Measurements from ENCODE around the gene NRARP.

Gene NRARP

DNA sequence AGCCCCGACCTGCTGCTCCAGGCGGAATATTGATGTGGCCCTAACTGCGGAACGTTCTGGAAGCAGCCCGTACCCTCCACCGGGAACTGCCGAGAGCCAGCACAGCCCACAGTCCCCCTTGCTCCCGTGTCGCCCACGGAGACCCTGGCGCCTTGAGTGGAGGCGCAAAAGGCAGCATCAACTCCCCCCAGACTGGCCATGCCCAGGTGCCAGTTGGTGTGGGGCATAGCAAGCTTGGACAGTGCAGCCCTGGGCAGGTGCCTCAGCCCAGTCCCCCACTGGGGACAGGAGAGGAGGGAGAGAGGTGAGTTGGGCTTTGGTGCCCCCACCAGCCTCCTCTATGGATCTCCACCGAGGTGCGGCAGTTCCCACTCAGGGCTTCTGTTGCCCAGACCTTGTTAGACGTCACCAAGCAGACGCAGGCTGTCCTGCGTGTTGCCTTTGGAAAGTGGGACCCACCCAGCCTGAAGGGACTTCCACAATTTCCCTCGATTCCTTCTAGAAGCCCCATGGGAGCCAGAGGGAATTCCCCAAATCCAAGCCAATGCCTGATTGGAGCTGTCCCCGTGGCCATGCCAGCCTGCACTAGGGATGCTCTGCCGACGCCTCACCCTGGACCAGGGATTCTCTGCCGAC, 19.8 kb upstream of the NRARP start:
- DNase-seq = no peak

- DNase-seq = no peak
Measured at GRCh38 chr9:137320555-137321384, 18.7 kb upstream of the NRARP start.

- DNase-seq = no peak
Measured at GRCh38 chr9:137319739-137320551, 17.9 kb upstream of the NRARP start.

DNA sequence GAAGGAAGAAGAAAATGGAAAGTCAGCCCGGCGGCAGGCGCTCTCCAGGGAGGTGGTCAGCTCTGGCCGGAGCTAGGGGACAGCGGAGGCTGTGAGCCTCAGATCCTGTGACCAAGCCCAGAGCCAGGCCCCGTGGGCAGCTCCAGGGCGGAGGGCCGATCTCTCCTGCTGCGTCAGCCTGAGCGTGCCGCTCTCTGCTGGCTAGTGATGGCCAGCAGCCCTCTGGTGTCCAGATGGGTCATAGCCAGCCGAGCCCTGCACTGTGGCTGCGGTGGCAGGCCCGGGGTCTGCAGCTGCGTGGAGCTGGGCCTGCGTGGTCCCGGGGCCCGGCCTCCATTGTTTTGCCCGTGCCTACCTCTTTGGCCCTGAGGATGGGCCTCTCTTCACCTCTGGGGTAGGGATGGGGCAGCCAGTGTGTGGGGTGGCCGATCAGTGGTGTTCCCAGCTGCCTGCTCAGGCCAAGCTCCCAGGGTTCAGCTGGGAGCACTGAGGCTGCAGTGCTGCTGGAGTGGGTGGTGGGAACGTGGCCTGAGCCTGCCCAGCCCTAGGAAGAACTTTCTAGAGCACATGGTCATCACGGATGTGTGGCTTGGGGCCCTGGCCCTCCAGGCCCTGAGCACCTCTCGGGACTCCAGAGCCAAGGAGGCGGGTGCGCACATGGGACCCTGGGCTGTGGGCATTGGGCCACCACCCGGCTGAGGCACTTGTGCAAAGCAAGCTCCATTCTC, 17.1 kb upstream of the NRARP start:
- no peak for DNase-seq

DNA sequence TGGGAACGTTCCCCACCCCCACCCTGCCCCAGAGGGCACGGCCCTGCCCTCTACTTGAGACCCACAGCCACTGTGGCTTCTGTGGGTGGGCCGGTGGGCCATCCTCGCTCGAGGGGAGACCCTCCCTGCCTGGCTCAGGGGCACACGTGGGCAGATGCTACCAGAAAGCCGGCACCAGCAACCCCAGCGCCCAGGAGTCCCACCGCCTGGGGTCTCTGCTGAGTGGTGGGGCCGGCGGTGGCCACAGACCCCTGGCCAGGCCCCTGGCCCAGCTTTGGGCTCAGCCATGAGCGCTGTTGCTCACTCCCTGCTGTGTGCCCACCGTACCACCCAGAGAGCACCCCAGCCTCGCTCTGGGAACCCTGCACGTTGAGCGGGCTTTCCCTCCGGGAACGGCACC, 16.5 kb upstream of the NRARP start:
- DNase-seq = no peak

- DNase-seq = no peak
Measured at GRCh38 chr9:137317718-137318511, 15.8 kb upstream of the NRARP start.

GRCh38 chr9:137317021-137317717, 15.1 kb upstream of the NRARP start:
- no peak for DNase-seq

DNA sequence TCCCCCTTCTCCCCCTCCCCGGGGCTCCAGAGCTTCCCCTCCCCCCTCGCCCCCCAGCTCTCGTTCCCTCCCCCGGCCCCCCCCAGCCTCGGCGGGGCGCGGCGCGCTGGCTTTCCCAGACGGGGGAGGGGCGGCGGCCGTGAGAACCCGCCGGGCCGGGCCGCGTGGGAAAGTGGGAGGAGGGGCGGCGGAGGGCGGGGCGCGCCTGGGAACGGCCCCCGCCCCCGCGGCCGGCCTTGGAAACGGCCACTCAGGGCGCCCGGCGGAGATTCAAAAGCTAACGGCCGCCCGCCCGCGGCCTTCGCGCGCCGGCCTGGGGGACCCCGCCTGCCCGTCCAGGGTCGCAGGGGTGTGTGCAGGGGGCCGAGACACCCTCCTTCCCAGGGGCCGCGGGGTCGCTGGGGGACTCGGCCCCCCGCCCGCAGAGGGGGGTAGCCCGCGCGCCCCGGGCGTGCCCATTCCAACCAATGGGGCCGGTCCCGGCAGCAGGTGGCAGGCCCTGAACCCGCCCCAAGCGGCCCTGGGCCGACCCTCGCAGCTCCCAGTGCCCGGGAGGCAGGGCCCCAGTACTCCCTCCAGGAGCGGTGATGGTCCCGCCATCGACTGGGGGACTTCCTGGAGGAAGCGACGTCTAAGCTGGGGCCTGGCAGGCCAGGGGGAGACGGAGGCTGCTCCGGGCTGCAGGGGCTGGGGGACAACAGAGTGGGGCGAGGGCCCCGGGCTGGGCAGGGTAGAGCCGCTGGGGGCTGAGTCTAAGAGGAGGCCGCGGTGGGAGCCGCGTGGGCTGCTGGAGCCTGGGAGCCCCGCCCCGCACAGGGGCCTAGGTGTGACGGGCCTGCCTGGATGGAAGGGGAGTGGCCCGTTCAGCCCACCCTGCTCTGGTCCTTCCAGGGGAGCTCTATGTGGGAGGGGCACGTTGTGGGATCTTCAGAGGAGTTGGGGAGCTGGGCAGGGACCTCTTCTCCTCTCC, 14.2 kb upstream of the NRARP start:
- DNase-seq = no peak

GRCh38 chr9:137315581-137316011, 13.5 kb upstream of the NRARP start:
- DNase-seq = no peak

DNA sequence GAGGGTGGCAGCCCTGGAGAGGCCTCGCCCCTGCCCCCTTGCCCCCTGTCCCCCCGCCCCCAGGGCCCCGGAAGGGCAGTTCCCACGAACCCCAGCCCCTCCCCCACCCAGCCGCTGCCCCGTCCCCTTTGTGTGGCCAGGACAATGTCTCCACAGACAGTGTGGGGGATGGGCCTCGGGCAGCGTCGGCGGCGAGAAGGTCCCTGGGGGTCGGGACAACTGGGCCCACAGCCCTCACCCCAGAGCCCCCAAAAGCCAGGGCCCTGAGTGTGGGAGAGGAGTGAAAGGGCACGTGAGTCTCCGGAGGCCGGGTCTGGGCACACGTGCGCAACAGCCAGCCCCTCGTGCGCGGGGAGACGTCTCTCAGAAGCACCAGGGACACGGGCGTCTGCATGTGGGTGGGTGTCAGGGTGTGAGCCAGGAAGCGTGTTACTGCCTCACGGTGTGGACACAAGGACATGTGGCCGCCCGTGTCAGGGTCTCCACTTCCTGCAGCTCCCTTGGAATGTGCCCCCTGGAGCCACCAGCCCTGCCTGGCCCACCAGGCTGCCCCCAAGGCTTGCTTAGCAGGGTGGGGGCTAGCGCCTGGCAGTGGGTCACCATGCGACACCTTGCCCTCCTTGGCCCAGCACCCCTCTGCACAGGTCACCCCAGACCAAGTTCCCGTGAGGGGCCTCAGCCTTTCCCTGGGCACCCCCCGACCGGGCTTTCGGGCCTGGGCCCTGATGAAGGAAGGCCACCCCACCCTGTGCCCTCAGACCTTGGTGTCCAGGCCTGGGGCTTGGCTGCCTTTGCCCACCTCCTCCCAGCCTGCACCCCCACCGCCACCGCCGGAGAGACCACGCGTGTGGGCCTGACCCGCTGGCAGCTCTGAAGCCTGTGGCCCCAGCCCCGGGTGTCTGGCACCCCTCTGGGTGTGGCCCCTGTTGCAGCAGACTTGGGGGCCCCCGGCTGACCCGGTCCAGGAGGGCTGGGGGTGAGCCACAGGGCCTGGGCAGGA, 12.8 kb upstream of the NRARP start:
- DNase-seq = no peak

- DNase-seq = no peak
Measured at GRCh38 chr9:137313956-137314560, 12.0 kb upstream of the NRARP start.

GRCh38 chr9:137313326-137313936, 11.4 kb upstream of the NRARP start:
- no peak for DNase-seq

GRCh38 chr9:137312852-137313325, 10.8 kb upstream of the NRARP start:
- DNase-seq = no peak

- DNase-seq = no peak
Measured at GRCh38 chr9:137311986-137312851, 10.1 kb upstream of the NRARP start.

DNA sequence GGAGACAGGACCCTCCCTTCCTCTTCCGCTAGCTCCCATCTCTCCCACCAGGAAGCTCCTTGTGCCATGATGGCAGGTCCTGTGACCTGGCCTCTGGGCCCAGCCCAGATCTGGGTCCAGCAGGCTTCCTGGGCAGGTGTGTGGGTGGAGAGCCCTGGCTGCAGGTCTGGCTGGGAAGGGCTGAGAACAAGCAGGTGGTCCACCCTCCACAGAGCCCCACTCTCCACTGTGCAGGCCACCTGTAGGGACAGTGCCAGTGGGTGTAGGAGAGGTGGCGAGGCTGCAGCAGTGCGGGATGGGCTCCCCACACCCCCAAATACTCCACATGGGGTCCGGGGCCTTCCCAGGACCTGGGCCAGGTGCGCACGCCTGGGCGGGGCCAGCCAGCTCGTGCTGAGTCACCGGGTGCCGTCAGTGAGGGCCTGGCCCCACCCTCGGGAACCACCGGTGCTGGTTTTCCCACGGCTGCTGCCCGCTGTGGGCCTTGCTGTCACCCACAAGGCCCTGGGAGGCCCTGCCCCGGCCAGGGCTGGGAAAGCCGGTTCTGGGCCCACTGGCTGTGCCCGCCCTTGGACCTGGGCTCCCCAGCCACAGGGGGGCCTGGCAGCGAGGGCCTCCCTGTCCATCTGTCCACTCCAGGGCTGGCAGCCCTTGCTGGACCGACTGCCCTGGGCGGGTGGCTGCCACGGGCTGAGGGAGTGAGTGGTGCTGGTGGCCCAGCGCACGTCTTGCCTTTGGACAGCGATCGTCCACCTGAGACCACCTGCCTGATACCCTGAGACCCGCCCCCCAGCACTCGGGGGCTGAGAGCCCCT, 9.3 kb upstream of the NRARP start:
- peak in 1 of 2 experiments; percentile 31 for DNase-seq

All from activated CD4-positive, alpha-beta T cell treated with anti-CD3 and anti-CD28 coated beads, Interleukin-2, amount 50 U/mL, for 4 hours (primary cell).